Gastrocnemius medialis (tissue), 4 donors: Measurements from ENCODE around the gene AVP. TPM values are rescaled to one million over a fixed set of nuclear protein-coding genes. Genes with fewer than 3 reads are reported as not detected.

Experiments
- ATAC-seq, 2 donors: fragments of 150-250 bp; one replicate each; pipeline ENCODE4 v1.9.1; 2016
- DNase-seq, 2 donors: peaks; one replicate each; pipeline ENCODE4 v3.0.0-alpha.2; 2019
- H3K27ac ChIP-seq, 4 donors: fragments of 200-600 bp; sonication (generic); 1 replicate in 1 of 4; 2 replicates in 3 of 4; pipeline ENCODE4 v1.5.1; 2016 to 2018; ENCODE audit warnings: mild to moderate bottlenecking in 2 of 4, moderate library complexity in 1 of 4
- H3K27me3 ChIP-seq, 3 donors: fragments of 200-600 bp; sonication (generic) in 2 of 3; 1 replicate in 1 of 3; 2 replicates in 2 of 3; pipeline versions ENCODE4 v1.5.1 to v1.6.0; 2016 to 2019; ENCODE audit warnings: mild to moderate bottlenecking in 1 of 3, moderate library complexity in 1 of 3
- H3K36me3 ChIP-seq, 2 donors: fragments of 200-600 bp; sonication (generic) in 1 of 2; one replicate each; pipeline ENCODE4 v1.5.1; 2017 to 2018
- H3K4me1 ChIP-seq, 2 donors: fragments of 200-600 bp; sonication (generic) in 1 of 2; one replicate each; pipeline ENCODE4 v1.5.1; 2016 to 2017; ENCODE audit warnings: mild to moderate bottlenecking in 2 of 2
- H3K4me3 ChIP-seq, 4 donors: fragments of 200-600 bp; sonication (generic) in 3 of 4; 1 replicate in 1 of 4; 2 replicates in 3 of 4; pipeline ENCODE4 v1.5.1; 2016 to 2019; ENCODE audit warnings: mild to moderate bottlenecking in 2 of 4
- H3K9me3 ChIP-seq, 3 donors: fragments of 200-600 bp; sonication (generic) in 2 of 3; 1 replicate in 1 of 3; 2 replicates in 2 of 3; pipeline ENCODE4 v1.5.1; 2016 to 2019
- CTCF ChIP-seq, 5 experiments: fragments of 450-650 bp in 3 of 5; fragments of 200-600 bp in 2 of 5; sonication (generic) in 2 of 5; IDR thresholded peaks in 4 of 5; conservative IDR thresholded peaks in 1 of 5; 1 replicate in 4 of 5; 2 replicates in 1 of 5; pipeline ENCODE4 v1.5.1; 2016 to 2019; ENCODE audit warnings: antibody characterized with exemption in 5 of 5, mild to moderate bottlenecking in 3 of 5, moderate library complexity in 3 of 5
- POLR2A ChIP-seq, 2 donors: fragments of 450-650 bp; IDR thresholded peaks; one replicate each; pipeline ENCODE4 v1.6.1; 2017; ENCODE audit warnings: antibody characterized with exemption in 2 of 2, mild to moderate bottlenecking in 2 of 2, moderate library complexity in 2 of 2
- in situ Hi-C, 4 donors: fragments of 200-750 bp; cut with MboI; loops; one replicate each; pipeline versions ENCODE4 v1.15.0 to v1.8.0; 2017; ENCODE audit warnings: low sequenced_read_pairs in 4 of 4
- intact Hi-C: fragments of 100-400 bp; cut with DNase I; formaldehyde crosslinking; loops from one replicate; pipeline ENCODE4 v1.15.1; 2023; ENCODE audit warnings: low total_unique reads
- total RNA-seq, 4 donors: library from RNA; depleted of rRNA; stranded (reverse); fragments of >200 nt; gene quantifications; one replicate each; pipeline versions ENCODE4 v1.1.0 to v1.2.3, GENCODE V29; 2016

Gene AVP
- total RNA-seq, 4 donors from 2014 or later = not detected

GRCh38 chr20:3042625-3043024 is 41.9 kb downstream of the AVP start:
- peak overlapping the region; percentile 27 to 62 (median 58) for H3K27ac ChIP-seq
- H3K27me3 ChIP-seq = no peaks in the 10 kb centered on the region
- DNase-seq = peak in 1 of 2 donors; percentile 39
- H3K9me3 ChIP-seq = no peaks in the 10 kb centered on the region
- intact Hi-C loops = loop anchor here (10.0 kb wide), 1 partner anchor 162 kb away; the partner anchor contains the start of genes DDRGK1 and ITPA
- H3K36me3 ChIP-seq = peaks cover 0 to 32% of the 10 kb centered on the region in 2 donors
- no peak overlapping the region for H3K4me3 ChIP-seq
- in situ Hi-C loops = no loop called here
- no peak for ATAC-seq
- no peak for TF ChIP-seq CTCF (IDR thresholded peaks at IDR 0.05 in 4 of 5, conservative IDR thresholded peaks at IDR 0.05 in 1 of 5)
- no peak for TF ChIP-seq POLR2A (IDR thresholded peaks at IDR 0.05)
- H3K4me1 ChIP-seq = peaks cover 11 to 19% of the 10 kb centered on the region in 2 donors

GRCh38 chr20:3041854-3042409 is 42.6 kb downstream of the AVP start:
- H3K36me3 ChIP-seq = peaks cover 0 to 33% of the 10 kb centered on the region in 2 donors
- intact Hi-C loops (loop anchor here (10.0 kb wide), 1 partner anchor 163 kb away; the partner anchor contains the start of genes DDRGK1 and ITPA), in situ Hi-C loops (no loop called here)
- H3K4me3 ChIP-seq = no peak overlapping the region
- peaks cover 9 to 12% of the 10 kb centered on the region in 2 donors for H3K4me1 ChIP-seq
- ATAC-seq (no peak), DNase-seq (no peak)
- H3K9me3 ChIP-seq = no peaks in the 10 kb centered on the region
- peak overlapping the region; percentile 27 to 62 (median 58) for H3K27ac ChIP-seq
- TF ChIP-seq POLR2A (IDR thresholded peaks at IDR 0.05) (no peak), CTCF (IDR thresholded peaks at IDR 0.05 in 4 of 5, conservative IDR thresholded peaks at IDR 0.05 in 1 of 5) (no peak)
- H3K27me3 ChIP-seq = no peaks in the 10 kb centered on the region

GRCh38 chr20:3040086-3040485 is 44.4 kb downstream of the AVP start:
- Histone ChIP-seq H3K4me1 (peaks cover 3 to 6% of the 10 kb centered on the region in 2 donors), H3K27me3 (no peaks in the 10 kb centered on the region), H3K9me3 (no peaks in the 10 kb centered on the region), H3K4me3 (no peak overlapping the region), H3K36me3 (peaks cover 0 to 51% of the 10 kb centered on the region in 2 donors), H3K27ac (no peak overlapping the region)
- no peak for TF ChIP-seq CTCF (IDR thresholded peaks at IDR 0.05 in 4 of 5, conservative IDR thresholded peaks at IDR 0.05 in 1 of 5)
- no peak for TF ChIP-seq POLR2A (IDR thresholded peaks at IDR 0.05)
- ATAC-seq = no peak
- in situ Hi-C loops = no loop called here
- intact Hi-C loops = loop anchor here (10.0 kb wide), 1 partner anchor 165 kb away; the partner anchor contains the start of genes DDRGK1 and ITPA
- DNase-seq = no peak

- no peak for TF ChIP-seq CTCF (IDR thresholded peaks at IDR 0.05 in 4 of 5, conservative IDR thresholded peaks at IDR 0.05 in 1 of 5)
- no peak for TF ChIP-seq POLR2A (IDR thresholded peaks at IDR 0.05)
- intact Hi-C loops (no loop called here), in situ Hi-C loops (no loop called here)
- H3K9me3 ChIP-seq = no peaks in the 10 kb centered on the region
- no peak overlapping the region for H3K27ac ChIP-seq
- peaks cover 0 to 55% of the 10 kb centered on the region in 2 donors for H3K36me3 ChIP-seq
- H3K4me1 ChIP-seq = peaks cover 3 to 6% of the 10 kb centered on the region in 2 donors
- H3K4me3 ChIP-seq = no peak overlapping the region
- ATAC-seq = no peak
- no peaks in the 10 kb centered on the region for H3K27me3 ChIP-seq
- no peak for DNase-seq
These were observed 45.1 kb downstream of the AVP start for GRCh38 chr20:3039426-3039825.
